ENCODE results near the gene SLC9A7.

SLC9A7 gene

GRCh38 chrX:46637938-46638337 is 121.0 kb downstream of the SLC9A7 start:
- H4K20me1 ChIP-seq (ENCODE audit: insufficient read depth, low read length) = no peaks in the 10 kb centered on the region
- H3K9me2 ChIP-seq (replicated peaks; ENCODE audit: insufficient read depth, low read length) = no peaks in the 10 kb centered on the region
- H2AFZ ChIP-seq (ENCODE audit: low read length) = no peak overlapping the region
- no peak overlapping the region for H3K4me3 ChIP-seq (ENCODE audit: low read length)
- no peaks in the 10 kb centered on the region for H3K79me2 ChIP-seq (ENCODE audit: low read length)
- no peaks in the 10 kb centered on the region for H3F3A ChIP-seq (ENCODE audit: insufficient read depth, low read length)
- H3K4me2 ChIP-seq (ENCODE audit: low read depth, low read length) = no peak overlapping the region
- peaks cover 3% of the 10 kb centered on the region; the same call in 1 of the 2 replicates for H3K4me1 ChIP-seq (ENCODE audit: low read length)
- no peak overlapping the region for H3K9ac ChIP-seq (ENCODE audit: low read length)
- no peaks in the 10 kb centered on the region for H3K36me3 ChIP-seq (replicated peaks; ENCODE audit: insufficient read depth, low read length)
- no peak for TF ChIP-seq EZH2phosphoT487 (IDR thresholded peaks at IDR 0.05; ENCODE audit: low read length)
- TF ChIP-seq CTCF (IDR thresholded peaks at IDR 0.05; ENCODE audit: low read length) = no peak
- TF ChIP-seq EZH2 (optimal IDR thresholded peaks at IDR 0.05; ENCODE audit: low read depth, low read length) = no peak
- H3K27me3 ChIP-seq (replicated peaks; ENCODE audit: insufficient read depth, low read length) = no peaks in the 10 kb centered on the region
- no peak for DNase-seq
- H3K27ac ChIP-seq (ENCODE audit: low read length) = no peak overlapping the region
- H3K9me3 ChIP-seq (replicated peaks; ENCODE audit: insufficient read depth, low read length) = no peaks in the 10 kb centered on the region

GRCh38 chrX:46636223-46636622 is 122.7 kb downstream of the SLC9A7 start:
- H3K4me2 ChIP-seq (ENCODE audit: low read depth, low read length) = no peak overlapping the region
- H3K36me3 ChIP-seq (replicated peaks; ENCODE audit: insufficient read depth, low read length) = no peaks in the 10 kb centered on the region
- no peak for TF ChIP-seq CTCF (IDR thresholded peaks at IDR 0.05; ENCODE audit: low read length)
- TF ChIP-seq EZH2 (optimal IDR thresholded peaks at IDR 0.05; ENCODE audit: low read depth, low read length) = no peak
- TF ChIP-seq EZH2phosphoT487 (IDR thresholded peaks at IDR 0.05; ENCODE audit: low read length) = no peak
- H3K9me3 ChIP-seq (replicated peaks; ENCODE audit: insufficient read depth, low read length) = no peaks in the 10 kb centered on the region
- no peaks in the 10 kb centered on the region for H4K20me1 ChIP-seq (ENCODE audit: insufficient read depth, low read length)
- no peaks in the 10 kb centered on the region for H3F3A ChIP-seq (ENCODE audit: insufficient read depth, low read length)
- no peaks in the 10 kb centered on the region for H3K9me2 ChIP-seq (replicated peaks; ENCODE audit: insufficient read depth, low read length)
- no peak overlapping the region for H3K27ac ChIP-seq (ENCODE audit: low read length)
- no peaks in the 10 kb centered on the region for H3K79me2 ChIP-seq (ENCODE audit: low read length)
- H3K27me3 ChIP-seq (replicated peaks; ENCODE audit: insufficient read depth, low read length) = no peaks in the 10 kb centered on the region
- no peak overlapping the region for H3K4me3 ChIP-seq (ENCODE audit: low read length)
- DNase-seq = no peak
- no peak overlapping the region for H3K9ac ChIP-seq (ENCODE audit: low read length)
- H2AFZ ChIP-seq (ENCODE audit: low read length) = no peak overlapping the region
- H3K4me1 ChIP-seq (ENCODE audit: low read length) = no peaks in the 10 kb centered on the region

GRCh38 chrX:46635186-46635585 is 123.7 kb downstream of the SLC9A7 start:
- TF ChIP-seq CTCF (IDR thresholded peaks at IDR 0.05; ENCODE audit: low read length) = no peak
- no peak for TF ChIP-seq EZH2phosphoT487 (IDR thresholded peaks at IDR 0.05; ENCODE audit: low read length)
- no peak for TF ChIP-seq EZH2 (optimal IDR thresholded peaks at IDR 0.05; ENCODE audit: low read depth, low read length)
- Histone ChIP-seq H3K9ac (ENCODE audit: low read length) (no peak overlapping the region), H3K9me2 (replicated peaks; ENCODE audit: insufficient read depth, low read length) (no peaks in the 10 kb centered on the region), H3K4me1 (ENCODE audit: low read length) (peaks cover under 1% of the 10 kb centered on the region; the same call in 1 of the 2 replicates), H3K79me2 (ENCODE audit: low read length) (no peaks in the 10 kb centered on the region), H2AFZ (ENCODE audit: low read length) (no peak overlapping the region), H3K4me2 (ENCODE audit: low read depth, low read length) (no peak overlapping the region), H3K27ac (ENCODE audit: low read length) (no peak overlapping the region), H3K4me3 (ENCODE audit: low read length) (no peak overlapping the region), H3F3A (ENCODE audit: insufficient read depth, low read length) (no peaks in the 10 kb centered on the region), H3K27me3 (replicated peaks; ENCODE audit: insufficient read depth, low read length) (no peaks in the 10 kb centered on the region), H4K20me1 (ENCODE audit: insufficient read depth, low read length) (no peaks in the 10 kb centered on the region), H3K36me3 (replicated peaks; ENCODE audit: insufficient read depth, low read length) (no peaks in the 10 kb centered on the region), H3K9me3 (replicated peaks; ENCODE audit: insufficient read depth, low read length) (no peaks in the 10 kb centered on the region)
- no peak for DNase-seq

All from MM.1S (cell line).